NCI-H2107 (cell line): Measurements from ENCODE around the gene POMT2.

Experiments used
- DNase-seq: peaks from one replicate; lab custom pipeline; 2025; lab: John Stamatoyannopoulos, UW

The POMT2 gene

DNA sequence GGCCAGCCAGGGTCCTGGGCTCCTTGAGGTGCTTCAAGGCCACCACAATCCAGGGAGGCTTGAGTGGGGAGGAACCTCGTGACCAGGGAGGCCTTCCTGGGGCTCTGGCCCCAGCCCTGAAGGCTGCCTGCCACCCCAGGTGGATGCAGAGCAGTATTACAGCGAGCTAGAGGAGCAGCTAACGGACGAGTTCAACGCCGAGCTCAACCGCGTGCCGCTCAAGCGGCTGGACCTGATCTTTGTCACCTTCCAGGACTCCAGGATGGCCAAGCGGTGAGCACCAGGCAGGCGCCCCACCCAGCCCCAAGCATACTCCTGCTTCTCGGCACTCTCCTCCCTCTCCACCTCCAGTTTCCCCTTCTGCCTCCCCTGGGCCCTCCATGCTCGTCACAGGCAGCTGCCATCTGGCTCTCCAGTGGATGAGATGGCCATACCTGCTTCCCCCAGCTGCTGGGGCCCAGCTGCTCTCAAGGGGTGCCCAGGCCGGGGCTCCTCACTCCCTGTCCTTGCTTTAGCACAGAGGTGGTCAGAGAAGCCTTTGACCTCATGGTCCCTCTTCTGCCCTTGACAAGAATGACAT is 80.3 kb downstream of the POMT2 start:
- DNase-seq = no peak

DNA sequence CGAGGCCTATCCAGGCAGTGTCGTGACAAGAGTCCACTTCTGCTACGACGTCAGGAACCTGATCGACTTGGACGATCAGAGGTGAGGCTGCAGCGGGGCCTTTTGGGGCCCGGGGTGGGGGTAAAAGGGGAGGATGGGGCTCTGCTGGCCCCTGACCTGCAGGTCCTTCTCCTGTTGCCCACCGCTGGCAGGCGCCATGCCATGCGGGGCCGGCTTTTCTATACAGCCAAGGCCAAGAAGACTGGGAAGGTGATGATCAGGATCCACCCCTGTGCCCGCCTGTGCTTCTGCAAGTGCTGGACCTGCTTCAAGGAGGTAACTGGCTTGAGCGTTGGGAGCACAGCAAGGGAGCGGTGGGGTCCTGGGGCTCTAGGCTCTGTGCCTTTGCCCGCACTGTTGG is 81.3 kb downstream of the POMT2 start:
- no peak for DNase-seq

DNA sequence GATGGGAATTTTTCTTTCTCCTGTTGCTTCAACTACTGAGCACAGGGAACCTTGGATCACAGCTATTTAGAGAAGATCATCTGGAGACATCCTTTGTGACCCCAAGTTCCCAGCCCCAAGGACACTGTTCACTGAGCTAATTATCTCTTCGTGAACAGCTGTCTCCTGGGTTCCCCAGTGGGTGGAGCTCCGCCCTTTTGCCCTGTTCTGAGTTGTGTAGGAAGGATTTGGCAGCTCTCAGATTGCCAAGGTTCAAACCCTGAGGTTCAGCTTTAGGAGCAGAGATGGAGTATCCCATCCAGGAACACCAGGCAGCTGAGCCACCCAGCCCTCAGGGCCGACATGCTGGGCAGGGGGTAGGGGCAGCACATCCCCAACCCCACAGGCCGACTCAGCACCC is 81.7 kb downstream of the POMT2 start:
- DNase-seq = no peak

DNA sequence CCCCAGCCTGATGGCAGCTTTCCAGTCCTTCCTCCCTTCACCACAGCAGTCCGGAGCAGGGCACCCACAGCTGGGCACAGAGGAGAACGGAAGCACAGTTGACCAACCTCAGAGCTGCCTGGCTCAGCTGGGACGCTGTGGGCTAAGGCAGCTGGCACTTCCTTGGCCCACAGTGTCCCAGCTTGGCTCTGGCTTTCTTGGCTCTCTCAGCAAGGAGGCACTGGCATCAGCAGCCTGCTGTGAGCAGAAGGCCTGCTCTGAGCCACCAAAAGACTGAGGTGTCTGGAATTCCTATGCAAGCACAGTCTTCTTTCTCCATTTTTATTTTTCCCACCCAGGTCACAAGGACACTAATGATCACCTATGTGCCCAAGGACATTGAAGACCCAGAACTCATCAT is 82.3 kb downstream of the POMT2 start:
- no peak for DNase-seq

DNA sequence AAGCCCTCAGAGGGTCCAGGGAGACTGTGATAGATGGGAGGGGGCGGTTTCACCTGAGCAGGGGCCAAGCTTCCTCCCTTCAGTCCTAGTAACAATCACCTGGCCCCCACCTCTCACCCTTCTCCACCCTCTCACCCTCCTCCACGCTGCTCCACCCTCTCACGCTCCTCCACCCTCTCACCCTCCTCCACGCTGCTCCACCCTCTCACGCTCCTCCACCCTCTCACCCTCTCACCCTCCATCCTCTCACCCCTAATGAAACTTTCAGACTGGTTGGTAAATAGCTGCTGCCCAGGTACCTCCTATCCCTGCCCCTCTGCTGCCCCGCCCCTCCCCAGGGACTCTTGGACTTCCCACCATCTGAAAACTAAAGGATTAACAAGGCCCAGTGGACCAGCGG is 83.9 kb downstream of the POMT2 start:
- no peak for DNase-seq

DNA sequence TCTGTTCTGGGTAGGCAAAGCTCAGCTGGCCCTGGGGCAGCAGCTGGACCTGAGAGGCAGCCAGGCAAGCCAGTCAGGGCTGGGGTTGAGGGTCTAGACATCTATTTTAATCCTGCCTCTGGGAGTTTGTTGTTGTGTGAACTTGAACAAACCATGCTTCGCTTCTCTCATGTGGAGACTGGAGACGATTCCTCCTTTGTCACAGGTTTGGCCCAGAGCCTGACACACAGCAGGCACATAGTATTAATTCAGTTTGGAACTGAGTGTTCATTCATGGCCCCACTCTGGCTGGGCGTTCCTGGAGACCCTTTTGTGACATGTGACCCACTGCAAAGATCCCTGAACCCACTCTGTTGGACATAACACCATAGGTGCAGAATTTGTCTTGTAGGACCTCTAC is 89.0 kb downstream of the POMT2 start:
- no peak for DNase-seq

DNA sequence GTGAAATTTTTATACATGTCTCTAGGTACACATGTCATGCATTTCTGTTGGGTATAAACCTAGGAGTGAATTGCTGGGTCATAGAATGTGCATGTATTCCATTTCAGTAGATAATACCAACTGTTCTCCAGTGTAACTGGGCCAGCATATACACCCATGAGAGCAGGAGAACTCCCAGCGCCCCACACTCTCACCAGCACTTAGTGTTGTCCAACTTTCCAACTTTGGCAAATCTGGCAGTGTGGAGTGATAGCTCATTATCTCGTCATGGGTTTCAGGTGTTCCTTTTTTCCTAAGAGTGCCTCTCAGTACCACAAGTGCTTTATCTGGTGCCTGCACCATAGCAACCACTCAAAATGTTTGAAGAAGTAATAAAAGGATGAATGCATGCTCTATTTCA is 89.8 kb downstream of the POMT2 start:
- no peak for DNase-seq

DNA sequence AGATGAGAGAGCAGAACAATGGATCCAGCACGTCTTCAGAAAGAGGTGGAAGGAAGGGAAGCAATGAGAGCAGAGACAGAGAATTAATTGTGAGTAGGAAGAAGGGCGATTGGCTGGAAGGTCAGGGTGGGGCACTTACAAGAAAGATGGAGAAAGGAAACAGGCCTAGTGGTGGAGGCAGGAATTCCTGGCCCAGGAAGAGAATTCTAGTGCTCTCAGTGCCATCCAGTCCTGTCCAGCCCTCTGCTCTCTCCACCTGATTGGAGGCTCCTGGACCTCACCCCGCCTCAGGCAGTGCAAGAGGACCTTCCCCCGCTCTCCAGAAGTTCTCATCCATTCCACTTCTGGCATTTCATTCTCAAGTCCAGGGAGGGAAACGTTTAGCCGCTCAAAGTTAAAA is 92.6 kb downstream of the POMT2 start:
- DNase-seq = no peak

DNA sequence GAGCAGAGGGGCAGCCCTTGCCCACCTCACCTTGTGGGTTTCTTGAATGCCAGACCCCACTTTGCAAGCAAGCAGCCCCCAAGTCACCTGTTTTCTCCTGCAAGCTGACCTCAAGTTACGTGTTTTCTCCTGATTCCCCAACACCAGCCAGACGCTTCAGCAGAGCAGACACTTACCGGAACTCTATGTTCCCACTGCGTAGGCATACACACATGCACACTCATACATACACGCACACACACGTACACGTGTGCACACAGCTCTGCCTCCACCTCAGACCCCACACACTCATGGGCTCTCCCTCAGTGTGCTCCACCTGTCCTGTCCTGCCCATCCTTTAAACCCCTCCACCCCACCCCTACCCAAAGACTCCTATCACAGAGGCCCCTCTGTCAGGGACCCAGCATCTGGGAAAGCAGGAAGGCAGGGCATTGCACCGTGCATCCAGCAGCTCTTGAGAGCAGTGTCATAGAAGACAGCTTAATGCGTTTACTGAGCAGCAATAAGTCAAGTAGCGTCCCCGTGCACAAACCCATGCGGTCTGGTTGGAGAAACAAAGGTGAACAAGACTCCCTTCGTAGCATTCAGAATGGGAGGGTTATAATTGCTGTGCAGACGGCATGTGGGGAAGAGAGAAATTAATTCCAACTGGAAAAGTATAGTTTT is 94.7 kb downstream of the POMT2 start:
- DNase-seq = no peak

DNA sequence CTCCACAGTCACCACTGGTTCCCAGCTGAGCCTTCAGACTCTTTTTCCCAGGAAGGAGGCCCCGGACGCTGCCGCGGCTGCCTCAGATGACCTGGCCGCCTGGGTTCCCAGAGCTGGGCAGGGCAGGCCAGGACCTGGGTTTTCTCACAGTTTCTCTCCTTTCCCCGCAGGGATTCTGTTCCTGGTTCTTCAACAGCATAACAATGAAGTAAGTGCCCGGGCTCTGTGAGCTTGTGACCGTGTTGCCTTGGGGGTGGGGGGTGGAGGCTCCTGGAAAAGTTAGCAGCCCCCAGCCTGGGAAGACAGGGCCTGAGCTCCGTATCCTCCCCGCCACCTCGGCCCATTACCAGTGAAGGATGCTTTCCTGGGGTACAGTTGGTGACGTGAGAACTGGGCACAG is 95.4 kb downstream of the POMT2 start:
- no peak for DNase-seq
